HUES6 (cell line): Measurements from ENCODE around the gene GSPT1.
A peak's percentile ranks its signal among the peaks of the same experiment; 100 is the strongest.
"Not testable (repeated sequence)": the region's sequence is repeated elsewhere in the genome, so short reads cannot be mapped to it uniquely, and the experiment has no call there.

Source experiments
- H3K27ac ChIP-seq: 2 replicates; pipeline ENCODE4 v1.7.0; 2013; ENCODE audit warnings: low read depth, mild to moderate bottlenecking, low read length, inconsistent platforms
- H3K27me3 ChIP-seq: 2 replicates; pipeline ENCODE4 v1.6.1; 2013; ENCODE audit warnings: low read length; ENCODE audit not compliant: control insufficient read depth, insufficient read depth
- H3K36me3 ChIP-seq: 2 replicates; pipeline ENCODE4 v1.6.1; 2013; ENCODE audit warnings: low read length; ENCODE audit not compliant: control insufficient read depth, insufficient read depth
- H3K4me1 ChIP-seq: 2 replicates; pipeline ENCODE4 v1.6.1; 2013; ENCODE audit warnings: low read length; ENCODE audit not compliant: control insufficient read depth, insufficient read depth
- H3K4me3 ChIP-seq: 2 replicates; pipeline ENCODE4 v1.5.1; 2013; ENCODE audit warnings: low read depth, low read length
- H3K9ac ChIP-seq: one replicate; pipeline ENCODE4 v1.6.1; 2013; ENCODE audit warnings: mild to moderate bottlenecking, low read length
- H3K9me3 ChIP-seq: 2 replicates; pipeline ENCODE4 v1.6.1; 2013; ENCODE audit warnings: low read depth, low read length; ENCODE audit not compliant: control insufficient read depth, insufficient read depth

Gene GSPT1

DNA sequence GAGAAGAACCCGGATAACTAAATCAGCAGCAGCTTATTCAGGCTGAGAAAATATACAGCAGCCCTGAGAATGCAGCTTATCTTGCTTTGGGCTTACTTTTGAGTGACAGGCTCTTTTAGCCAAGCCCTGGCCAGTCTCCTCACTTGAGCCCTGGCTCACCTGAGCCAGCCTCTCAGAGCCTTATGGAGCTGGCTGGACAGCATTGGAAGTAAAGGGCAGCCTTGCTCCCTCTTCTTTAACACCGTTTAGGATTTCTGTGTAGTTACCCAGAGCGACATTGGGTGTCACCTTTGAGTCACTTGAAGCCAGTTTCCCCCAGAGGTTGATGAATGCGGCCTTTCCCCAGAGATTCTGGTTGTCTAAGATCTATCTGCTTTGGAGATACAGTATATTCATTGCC, 33.8 kb upstream of the GSPT1 start:
- no peak overlapping the region for H3K4me3 ChIP-seq
- no peaks in the 10 kb centered on the region for H3K27me3 ChIP-seq
- H3K9ac ChIP-seq = no peak overlapping the region
- H3K36me3 ChIP-seq = no peaks in the 10 kb centered on the region
- H3K9me3 ChIP-seq = no peaks in the 10 kb centered on the region
- no peak overlapping the region for H3K27ac ChIP-seq
- no peaks in the 10 kb centered on the region for H3K4me1 ChIP-seq

DNA sequence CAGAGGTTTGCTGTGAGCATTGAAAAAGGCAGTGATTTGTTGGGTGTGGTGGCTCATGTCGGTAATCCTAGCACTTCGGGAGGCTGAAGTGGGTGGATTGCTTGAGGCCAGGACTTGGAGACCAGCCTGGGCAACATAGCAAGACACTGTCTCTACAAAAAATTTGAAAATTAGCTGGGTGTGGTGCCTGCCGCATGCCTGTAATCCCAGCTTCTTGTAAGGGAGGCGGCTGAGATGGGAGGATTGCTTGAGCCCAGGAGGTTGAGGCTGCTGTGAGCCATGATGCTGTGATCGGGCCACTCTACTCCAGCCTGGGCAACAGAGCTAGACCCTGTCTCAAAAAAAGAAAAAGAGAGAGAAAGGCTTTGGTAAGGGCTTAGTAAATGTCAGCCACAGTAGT, 33.1 kb upstream of the GSPT1 start:
- no peaks in the 10 kb centered on the region for H3K4me1 ChIP-seq
- no peaks in the 10 kb centered on the region for H3K27me3 ChIP-seq
- no peak overlapping the region for H3K9ac ChIP-seq
- H3K9me3 ChIP-seq = no peaks in the 10 kb centered on the region
- no peak overlapping the region for H3K4me3 ChIP-seq
- no peaks in the 10 kb centered on the region for H3K36me3 ChIP-seq
- no peak overlapping the region for H3K27ac ChIP-seq

DNA sequence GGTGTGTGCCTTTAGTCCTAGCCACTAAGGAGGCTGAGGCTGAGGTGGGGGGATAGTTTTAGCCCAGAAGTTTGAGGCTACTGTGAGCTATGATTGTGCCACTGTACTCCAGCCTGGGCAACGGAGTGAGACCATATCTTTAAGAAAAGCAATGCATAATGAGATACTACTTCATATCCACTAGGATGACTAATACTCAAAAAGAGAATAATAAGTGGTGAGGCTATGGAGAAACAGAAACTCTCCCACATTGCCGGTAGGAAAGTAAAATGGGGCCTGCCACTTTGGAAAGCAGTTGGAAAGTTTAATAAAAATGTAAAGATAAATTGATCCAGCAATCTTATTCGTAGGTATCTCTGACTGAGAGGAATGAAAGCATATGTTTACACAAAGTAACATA, 30.7 kb upstream of the GSPT1 start:
- no peak overlapping the region for H3K4me3 ChIP-seq
- no peaks in the 10 kb centered on the region for H3K27me3 ChIP-seq
- H3K9me3 ChIP-seq = no peaks in the 10 kb centered on the region
- no peak overlapping the region for H3K9ac ChIP-seq
- H3K4me1 ChIP-seq = no peaks in the 10 kb centered on the region
- no peak overlapping the region for H3K27ac ChIP-seq
- H3K36me3 ChIP-seq = no peaks in the 10 kb centered on the region

DNA sequence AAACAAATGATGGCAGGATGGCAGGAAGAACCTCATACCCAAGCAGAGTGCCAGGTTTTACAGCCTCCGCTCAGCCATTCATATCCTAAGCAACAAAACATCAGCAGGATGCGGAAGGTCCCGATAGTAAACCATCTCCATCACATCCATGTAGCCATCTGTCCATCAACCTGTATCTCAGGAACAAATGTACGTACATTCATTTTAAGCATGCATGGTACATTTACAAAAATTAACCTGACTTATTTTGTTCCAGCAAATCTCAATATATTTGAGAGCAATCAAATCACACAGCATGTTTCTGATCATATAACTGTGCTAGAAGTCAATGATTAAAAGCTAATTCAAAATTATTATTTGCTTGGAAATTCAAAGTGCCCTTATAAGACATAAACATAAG, 26.2 kb upstream of the GSPT1 start, which contains the start of gene NPIPB2:
TSS of gene NPIPB2 (minus strand) at position 101 of the 400 bp plus-strand sequence. CDS start at position 101, 0 bp downstream.
- not testable (repeated sequence) for H3K4me3 ChIP-seq, H3K9me3 ChIP-seq, H3K27ac ChIP-seq, H3K9ac ChIP-seq, H3K27me3 ChIP-seq, H3K4me1 ChIP-seq, H3K36me3 ChIP-seq

DNA sequence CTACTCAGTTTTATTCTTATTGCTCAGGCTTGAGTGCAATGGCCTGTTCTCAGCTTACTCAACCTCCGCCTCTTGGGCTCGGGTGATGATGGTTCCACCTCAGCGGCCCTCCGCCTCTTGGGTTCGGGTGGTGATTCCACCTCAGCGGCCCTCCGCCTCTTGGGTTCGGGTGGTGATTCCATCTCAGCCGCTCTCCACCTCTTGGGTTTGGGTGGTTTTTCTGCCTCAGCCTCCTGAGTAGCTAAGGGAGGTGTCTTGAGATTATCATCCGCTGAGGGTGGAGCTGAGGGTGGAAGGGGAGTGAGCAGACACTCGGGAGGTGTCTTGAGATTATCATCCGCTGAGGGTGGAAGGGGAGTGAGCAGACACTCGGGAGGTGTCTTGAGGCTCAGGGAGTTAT, 11.6 kb upstream of the GSPT1 start:
- H3K36me3 ChIP-seq, H3K4me3 ChIP-seq, H3K4me1 ChIP-seq, H3K9ac ChIP-seq, H3K27me3 ChIP-seq, H3K27ac ChIP-seq, H3K9me3 ChIP-seq: not testable (repeated sequence)

DNA sequence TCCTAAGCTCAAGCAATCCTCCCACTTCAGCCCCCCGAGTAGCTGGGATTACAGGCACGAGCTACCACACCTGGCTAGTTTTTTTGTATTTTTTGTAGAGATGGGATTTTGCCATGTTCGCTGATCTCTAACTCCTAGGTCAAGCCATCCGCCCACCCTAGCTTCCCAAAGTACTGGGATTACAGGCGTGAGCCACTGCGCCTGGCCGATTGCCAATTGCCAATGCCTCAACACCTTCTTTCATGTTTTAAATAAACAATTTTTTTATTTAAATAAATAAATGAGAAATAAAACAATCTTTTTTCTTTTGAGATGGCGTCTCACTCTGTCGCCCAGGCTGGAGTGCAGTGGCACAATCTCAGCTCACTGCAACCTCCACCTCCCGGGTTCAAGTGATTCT, 8.3 kb upstream of the GSPT1 start:
- not testable (repeated sequence) for H3K36me3 ChIP-seq, H3K27me3 ChIP-seq, H3K9ac ChIP-seq, H3K4me1 ChIP-seq, H3K4me3 ChIP-seq, H3K9me3 ChIP-seq, H3K27ac ChIP-seq

DNA sequence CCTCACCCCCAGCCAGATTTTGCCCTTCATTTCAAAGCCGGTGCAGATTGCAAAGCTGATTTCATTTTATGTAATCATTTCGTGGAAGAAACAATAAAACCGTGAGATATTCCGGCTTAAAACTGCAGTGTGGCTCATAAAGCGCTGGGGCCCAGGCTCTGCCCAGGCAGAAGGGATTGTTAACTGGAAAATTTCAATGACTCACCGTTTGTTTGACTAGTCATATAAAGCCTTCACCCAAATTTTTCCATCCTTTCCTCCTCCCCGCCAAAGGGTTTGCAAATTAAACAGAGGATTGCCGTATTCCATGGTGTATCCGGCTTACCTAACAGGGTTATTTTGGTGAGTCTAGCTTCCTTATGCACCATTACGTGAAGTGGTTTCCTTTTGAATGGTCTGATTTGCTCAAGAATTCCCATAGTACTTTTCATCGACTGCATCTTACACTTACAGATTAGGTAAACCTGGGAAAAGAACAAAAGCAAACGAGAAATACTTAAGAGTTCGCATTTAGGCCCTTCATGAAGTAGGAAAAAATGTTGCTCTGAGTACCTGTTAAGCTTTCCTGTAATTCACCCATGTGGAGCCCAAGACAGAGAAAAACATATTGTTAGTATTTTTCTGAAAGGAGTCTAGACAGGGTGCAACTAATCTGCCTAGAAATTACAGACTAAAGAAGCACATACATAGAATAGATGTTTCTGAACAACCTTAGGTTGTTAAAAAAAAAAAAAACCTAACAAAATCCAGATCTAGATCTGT, 949 bp upstream of the GSPT1 start:
- peak overlapping the region; percentile 62 for H3K4me3 ChIP-seq
- H3K27me3 ChIP-seq = no peaks in the 10 kb centered on the region; the same call in 1 of the 2 replicates
- no peaks in the 10 kb centered on the region for H3K36me3 ChIP-seq
- H3K9ac ChIP-seq = peak overlapping the region; percentile 54
- peaks cover 25% of the 10 kb centered on the region for H3K4me1 ChIP-seq
- H3K9me3 ChIP-seq = no peaks in the 10 kb centered on the region
- H3K27ac ChIP-seq = peak overlapping the region; percentile 15; the same call in 1 of the 2 replicates

DNA sequence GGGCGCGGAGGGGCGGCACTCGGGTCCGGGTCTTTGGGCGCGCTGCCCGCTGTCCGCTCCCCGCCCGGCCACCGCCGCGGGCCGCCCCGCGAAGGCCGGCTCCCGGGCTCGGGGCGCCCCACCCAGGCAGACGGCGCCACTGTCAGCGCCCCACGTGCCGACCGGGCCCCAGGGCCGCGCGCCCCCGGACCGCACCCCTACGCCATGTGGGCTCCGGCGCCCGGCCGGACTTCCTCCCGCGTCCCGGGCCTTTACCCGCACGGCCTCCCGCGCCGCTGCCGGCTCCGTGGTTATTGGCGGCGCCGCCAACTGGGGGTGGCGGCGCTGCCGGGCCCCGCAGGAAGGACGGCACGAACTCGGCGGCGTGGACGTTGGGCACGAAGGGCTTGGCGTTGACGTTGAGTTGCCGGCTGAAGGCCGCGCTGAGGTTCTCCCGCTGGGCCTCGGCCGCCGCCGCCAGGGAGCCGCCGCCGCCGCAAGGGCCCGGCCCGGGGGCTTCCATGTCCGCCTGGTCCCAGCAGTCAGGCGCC, 577 bp downstream of the GSPT1 start:
- Histone ChIP-seq H3K36me3 (no peaks in the 10 kb centered on the region), H3K4me1 (peaks cover 29% of the 10 kb centered on the region), H3K27me3 (no peaks in the 10 kb centered on the region; the same call in 1 of the 2 replicates), H3K27ac (peak overlapping the region; percentile 82; the same call in 1 of the 2 replicates), H3K9me3 (no peaks in the 10 kb centered on the region), H3K9ac (peak overlapping the region; percentile 89), H3K4me3 (peak overlapping the region; percentile 98)

DNA sequence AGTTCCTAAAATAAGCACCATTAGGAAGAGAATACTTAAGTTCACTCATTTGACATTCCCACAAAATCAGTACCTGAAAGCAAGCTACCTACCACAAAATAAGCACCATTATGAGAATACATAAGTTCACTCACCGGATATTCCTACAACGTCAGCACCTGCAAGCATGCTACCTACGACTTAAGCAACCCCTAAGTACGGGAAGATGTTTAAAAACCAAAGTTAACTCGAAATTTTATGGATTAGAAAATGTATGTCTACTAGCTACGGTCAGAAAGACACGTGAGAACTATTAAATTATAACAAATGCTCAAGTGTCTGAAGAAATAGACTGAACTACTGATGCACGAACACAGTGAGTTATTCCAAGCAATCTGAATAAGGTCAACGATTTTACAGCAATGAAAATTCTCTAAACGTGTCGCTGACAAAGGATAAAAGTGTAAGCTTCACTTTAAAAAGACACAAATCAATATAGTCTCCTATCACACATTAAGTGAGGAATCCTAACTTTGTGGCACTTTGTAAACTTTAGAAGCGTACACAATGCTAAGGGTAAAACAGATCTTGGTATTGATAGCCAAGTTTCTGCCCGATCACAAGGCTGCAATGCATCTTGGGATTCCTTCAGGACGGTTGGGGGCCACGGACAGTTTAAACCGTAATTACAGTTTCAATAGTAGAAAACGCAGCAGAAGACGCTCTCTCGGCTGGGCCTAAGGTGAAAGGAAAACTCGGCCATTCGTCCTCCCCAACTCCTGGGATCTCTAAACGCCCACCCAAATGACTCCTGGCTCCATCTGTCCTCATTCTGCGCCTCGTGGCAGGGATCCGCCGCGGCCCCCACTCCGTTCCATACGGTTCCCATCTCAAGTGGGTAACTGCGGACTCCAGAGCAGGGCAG, 1.3 kb downstream of the GSPT1 start:
- H3K27ac ChIP-seq = no peak overlapping the region; the same call in 1 of the 2 replicates
- H3K4me3 ChIP-seq = peak overlapping the region; percentile 98
- no peaks in the 10 kb centered on the region for H3K27me3 ChIP-seq
- H3K9ac ChIP-seq = peak overlapping the region; percentile 89
- H3K4me1 ChIP-seq = peaks cover 29% of the 10 kb centered on the region
- H3K9me3 ChIP-seq = no peaks in the 10 kb centered on the region
- no peaks in the 10 kb centered on the region for H3K36me3 ChIP-seq

DNA sequence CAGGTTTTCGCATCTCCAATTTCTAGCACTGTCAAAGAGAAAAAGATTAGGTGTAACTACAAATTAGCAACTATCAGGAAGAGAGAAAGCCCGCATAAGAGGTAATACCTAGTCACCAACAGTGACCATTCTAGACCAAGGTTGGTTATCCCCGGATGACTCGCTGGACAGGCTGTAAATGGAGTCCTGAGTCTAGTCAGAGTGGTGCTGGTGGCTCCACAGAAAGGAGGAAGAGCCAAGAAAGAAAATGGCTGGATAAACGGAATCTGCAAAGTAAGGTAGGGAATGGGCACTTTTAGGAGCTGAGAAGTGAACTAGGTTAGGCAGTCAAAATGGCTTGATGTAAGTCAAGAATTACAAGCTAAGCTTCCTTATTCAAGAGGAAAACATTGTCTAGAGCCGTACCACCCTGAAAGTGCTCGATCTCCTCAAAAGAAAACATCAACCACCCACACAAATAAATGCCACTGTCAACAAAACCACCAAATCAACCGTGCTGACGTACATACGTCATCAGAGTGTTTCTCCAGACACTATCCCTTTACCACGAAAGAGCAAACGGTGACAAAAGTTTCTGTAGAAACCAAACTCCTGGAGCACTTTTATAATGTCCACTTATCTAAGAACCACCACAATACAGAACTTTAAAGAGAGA, 2.2 kb downstream of the GSPT1 start:
- Histone ChIP-seq H3K27ac (no peak overlapping the region), H3K36me3 (peaks cover 3% of the 10 kb centered on the region; the same call in 1 of the 2 replicates), H3K27me3 (no peaks in the 10 kb centered on the region), H3K4me1 (peaks cover 29% of the 10 kb centered on the region), H3K9ac (peak overlapping the region; percentile 89), H3K9me3 (no peaks in the 10 kb centered on the region), H3K4me3 (peak overlapping the region; percentile 98)
